GM18526 (cell line): ENCODE results near the gene RAD51B.

Experiments used
- POLR2A ChIP-seq: IDR thresholded peaks from 3 replicates; pipeline ENCODE4 v1.6.1; 2011; ENCODE audit not compliant: insufficient read length; ENCODE audit errors: extremely low read depth

Gene RAD51B

GRCh38 chr14:67817750-67818438, 1.7 kb upstream of the RAD51B start:
- no peak for TF ChIP-seq POLR2A

- no peak for TF ChIP-seq POLR2A
These were observed 921 bp downstream of the RAD51B start for GRCh38 chr14:67820428-67820971.

- no peak for TF ChIP-seq POLR2A
These were observed 1.5 kb downstream of the RAD51B start for GRCh38 chr14:67821121-67821520.

GRCh38 chr14:67831113-67831512, 11.5 kb downstream of the RAD51B start:
- TF ChIP-seq POLR2A = no peak

GRCh38 chr14:67833403-67833802, 13.8 kb downstream of the RAD51B start:
- TF ChIP-seq POLR2A = no peak

GRCh38 chr14:67835596-67835995, 16.0 kb downstream of the RAD51B start:
- TF ChIP-seq POLR2A = no peak

- no peak for TF ChIP-seq POLR2A
These were observed 17.5 kb downstream of the RAD51B start for GRCh38 chr14:67837011-67837624.

- no peak for TF ChIP-seq POLR2A
These were observed 26.5 kb downstream of the RAD51B start for GRCh38 chr14:67846029-67846610.

GRCh38 chr14:67850066-67850830, 30.7 kb downstream of the RAD51B start:
- no peak for TF ChIP-seq POLR2A

GRCh38 chr14:67851785-67852410, 32.3 kb downstream of the RAD51B start:
- no peak for TF ChIP-seq POLR2A

- TF ChIP-seq POLR2A = no peak
These were observed 33.5 kb downstream of the RAD51B start for GRCh38 chr14:67852926-67853604.

- TF ChIP-seq POLR2A = no peak
These were observed 34.1 kb downstream of the RAD51B start for GRCh38 chr14:67853715-67854114.

GRCh38 chr14:67856827-67857226, 37.2 kb downstream of the RAD51B start:
- TF ChIP-seq POLR2A = no peak

- TF ChIP-seq POLR2A = no peak
These were observed 38.3 kb downstream of the RAD51B start for GRCh38 chr14:67857778-67858350.
